GM19043 (cell line): ENCODE measurements around the gene CEP85.

ENCODE experiments used
- ATAC-seq: cut with Tn5 transposase; IDR thresholded peaks from one replicate; pipeline ENCODE4 v1.9.1; 2021; ENCODE audit warnings: low read depth; ENCODE audit not compliant: unreplicated experiment

Gene CEP85

GRCh38 chr1:26277261-26277661, 43.3 kb downstream of the CEP85 start:
- no peak for ATAC-seq

- no peak for ATAC-seq
These were observed 43.7 kb downstream of the CEP85 start for GRCh38 chr1:26277719-26278118.

- no peak for ATAC-seq
These were observed 44.3 kb downstream of the CEP85 start for GRCh38 chr1:26278303-26278702.

- no peak for ATAC-seq
These were observed 44.9 kb downstream of the CEP85 start for GRCh38 chr1:26278724-26279455.

GRCh38 chr1:26279456-26280332, 45.7 kb downstream of the CEP85 start, which contains the start of gene SH3BGRL3:
SH3BGRL3 (plus strand) TSS chr1:26280086; CDS start chr1:26280156, 70 bp downstream.
- peak; percentile 60 for ATAC-seq

- no peak for ATAC-seq
These were observed 46.5 kb downstream of the CEP85 start for GRCh38 chr1:26280333-26281042.

- no peak for ATAC-seq
These were observed 47.3 kb downstream of the CEP85 start for GRCh38 chr1:26281091-26281958.

GRCh38 chr1:26281971-26282370, 48.0 kb downstream of the CEP85 start:
- ATAC-seq, result no peak

- ATAC-seq, result no peak
These were observed 48.5 kb downstream of the CEP85 start for GRCh38 chr1:26282401-26282918.

- ATAC-seq, result no peak
These were observed 49.4 kb downstream of the CEP85 start for GRCh38 chr1:26283279-26283853.

- ATAC-seq, result no peak
These were observed 50.0 kb downstream of the CEP85 start for GRCh38 chr1:26283871-26284596.

GRCh38 chr1:26284597-26285347, 50.8 kb downstream of the CEP85 start:
- ATAC-seq, result no peak

- ATAC-seq, result no peak
These were observed 51.5 kb downstream of the CEP85 start for GRCh38 chr1:26285366-26286063.

GRCh38 chr1:26286064-26286416, 52.0 kb downstream of the CEP85 start:
- ATAC-seq, result no peak

- ATAC-seq, result peak; percentile 42
These were observed 53.2 kb downstream of the CEP85 start for GRCh38 chr1:26287033-26287711.

GRCh38 chr1:26287811-26288210, 53.8 kb downstream of the CEP85 start:
- no peak for ATAC-seq

GRCh38 chr1:26288311-26288941, 54.4 kb downstream of the CEP85 start:
- ATAC-seq, result no peak
